Measurements from ENCODE around the gene LAGE3.
"Not testable (repeated sequence)": the region's sequence is repeated elsewhere in the genome, so short reads cannot be mapped to it uniquely, and the experiment has no call there.

LAGE3 gene

GRCh38 chrX:154501423-154501822 is 22.3 kb upstream of the LAGE3 start:
- not testable (repeated sequence) for DNase-seq

DNA sequence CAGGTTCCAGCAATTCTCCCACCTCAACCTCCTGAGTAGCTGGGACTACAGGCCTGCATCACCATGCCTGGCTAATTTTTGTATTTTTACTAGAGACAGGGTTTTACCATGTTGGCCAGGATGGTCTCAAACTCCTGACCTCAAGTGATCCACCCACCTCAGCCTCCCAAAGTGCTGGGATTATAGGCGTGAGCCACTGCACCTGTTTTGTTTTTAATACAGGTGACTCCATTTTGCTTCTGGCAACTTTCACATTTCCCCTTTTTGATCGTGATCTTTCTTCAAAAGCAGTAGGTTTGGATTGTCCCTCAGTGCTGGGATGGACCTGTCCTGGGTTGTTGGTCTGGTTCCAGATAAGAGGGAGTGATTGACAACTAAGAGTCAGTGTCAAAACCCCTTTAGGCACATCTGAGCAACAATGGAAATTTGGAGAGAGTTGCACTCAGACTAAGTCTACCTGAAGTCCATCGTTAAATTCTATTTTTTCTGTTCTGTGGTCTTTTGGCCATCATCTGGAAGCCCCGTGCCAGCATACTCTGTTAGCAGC is 17.6 kb upstream of the LAGE3 start:
- DNase-seq: not testable (repeated sequence)

DNA sequence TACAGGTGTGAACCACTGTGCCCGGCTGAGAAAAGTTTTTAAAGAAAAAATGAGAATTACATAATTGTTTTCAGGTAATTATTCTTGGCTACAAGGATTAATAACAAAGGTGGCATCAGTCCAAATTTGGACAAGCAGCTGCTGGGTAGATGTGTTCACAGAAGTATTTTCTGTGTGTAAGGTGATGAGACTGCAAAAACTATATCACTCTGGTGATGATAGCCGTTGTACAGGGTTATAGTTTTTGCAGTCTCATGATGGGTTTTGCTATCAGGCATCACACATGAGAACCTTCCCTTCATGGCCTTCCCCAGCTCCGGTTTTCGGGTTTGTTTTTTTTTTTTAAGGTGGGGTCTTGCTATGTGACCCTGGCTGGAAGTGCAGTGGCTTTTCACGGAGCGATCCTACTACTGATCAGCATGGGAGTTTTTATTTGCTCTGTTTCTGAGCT is 16.4 kb upstream of the LAGE3 start:
- no peak for DNase-seq

DNA sequence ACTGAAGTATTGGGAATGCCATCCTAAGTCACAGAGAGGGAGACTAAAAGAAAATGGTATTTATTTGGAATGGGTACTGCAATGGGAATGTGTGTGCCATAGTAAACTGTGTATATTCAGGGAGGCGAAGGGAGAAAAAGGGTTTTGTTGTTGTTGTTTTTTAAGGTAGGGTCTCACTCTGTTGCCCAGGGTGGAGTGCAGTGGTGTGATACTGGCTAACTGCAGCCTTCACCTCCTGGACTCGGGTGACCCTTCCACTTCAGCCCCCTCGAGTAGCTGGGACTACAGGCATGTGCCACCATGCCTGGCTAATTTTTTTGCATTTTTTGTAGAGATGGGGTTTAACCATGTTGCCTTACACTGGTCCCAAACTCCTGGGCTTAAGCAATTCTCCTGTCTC is 15.6 kb upstream of the LAGE3 start:
- DNase-seq: no peak

- DNase-seq: peak; percentile 89
Observed at GRCh38 chrX:154490414-154491083, 11.5 kb upstream of the LAGE3 start, which contains the start of gene SLC10A3. Gene SLC10A3 (minus strand): TSS chrX:154490629. CDS start chrX:154488940, 1,689 bp downstream.

- DNase-seq: peak; percentile 30
Observed at GRCh38 chrX:154490021-154490413, 10.9 kb upstream of the LAGE3 start.

- no peak for DNase-seq
Observed at GRCh38 chrX:154489182-154489581, 10.1 kb upstream of the LAGE3 start.

DNA sequence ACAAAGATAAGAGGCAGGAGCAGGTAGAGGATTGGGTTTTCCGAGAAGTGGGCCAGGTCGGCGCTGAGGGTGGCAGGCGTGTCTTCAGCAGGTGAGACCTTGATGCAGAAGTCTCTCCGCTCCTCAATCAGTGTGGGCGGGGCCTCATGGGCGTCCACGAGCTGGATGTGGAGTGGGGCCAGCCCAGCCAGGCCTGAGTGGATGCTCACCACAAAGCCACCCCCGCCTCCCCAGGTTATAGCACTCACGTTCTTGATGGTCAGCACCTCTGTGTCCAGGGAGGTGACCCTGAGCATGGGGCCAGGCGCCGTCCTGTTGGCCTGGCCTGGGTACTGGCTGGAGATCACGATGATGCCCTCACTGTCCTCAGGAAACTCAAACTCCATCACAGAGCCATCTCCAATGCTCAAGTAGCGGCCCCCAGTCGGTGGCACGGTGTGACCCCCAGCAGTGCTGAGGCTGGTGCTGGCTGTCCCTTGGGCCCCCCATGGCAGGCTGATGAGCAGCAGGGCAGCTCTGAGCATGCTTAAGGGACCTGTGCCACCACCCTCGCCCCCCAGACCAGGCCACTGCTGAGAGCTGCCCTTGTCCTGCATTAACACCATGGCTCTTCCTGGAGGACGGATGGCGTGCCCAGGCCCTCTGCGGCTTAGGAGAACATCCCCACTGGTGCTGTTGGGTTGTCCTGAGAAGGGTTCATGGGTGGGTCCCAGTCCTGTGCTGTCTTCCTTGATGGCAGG is 9.4 kb upstream of the LAGE3 start:
- no peak for DNase-seq

- DNase-seq: no peak
Observed at GRCh38 chrX:154487518-154488290, 8.6 kb upstream of the LAGE3 start.

- peak; percentile 70 for DNase-seq
Observed at GRCh38 chrX:154486396-154487207, 7.5 kb upstream of the LAGE3 start, which contains the start of gene UBL4A. Gene UBL4A (minus strand): TSS chrX:154486615. CDS start chrX:154486584, 31 bp downstream.

DNA sequence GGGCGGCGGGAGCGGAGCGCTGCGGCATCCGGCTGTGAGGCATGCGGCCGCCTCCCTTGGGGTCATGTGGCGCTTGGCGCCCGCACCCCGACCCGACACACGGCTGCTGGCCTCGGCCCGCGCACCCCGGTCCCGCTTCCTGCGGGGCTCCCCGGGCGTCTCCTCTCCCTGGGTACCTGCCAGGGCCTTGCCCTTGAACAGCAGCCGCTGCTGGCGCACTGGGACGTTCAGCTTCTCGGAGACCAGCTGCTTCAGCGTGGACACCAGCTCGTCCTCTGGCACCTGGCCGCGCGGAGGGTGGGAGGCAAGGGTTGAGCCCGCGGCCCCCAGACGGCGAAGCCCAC is 6.9 kb upstream of the LAGE3 start:
- DNase-seq: no peak

DNA sequence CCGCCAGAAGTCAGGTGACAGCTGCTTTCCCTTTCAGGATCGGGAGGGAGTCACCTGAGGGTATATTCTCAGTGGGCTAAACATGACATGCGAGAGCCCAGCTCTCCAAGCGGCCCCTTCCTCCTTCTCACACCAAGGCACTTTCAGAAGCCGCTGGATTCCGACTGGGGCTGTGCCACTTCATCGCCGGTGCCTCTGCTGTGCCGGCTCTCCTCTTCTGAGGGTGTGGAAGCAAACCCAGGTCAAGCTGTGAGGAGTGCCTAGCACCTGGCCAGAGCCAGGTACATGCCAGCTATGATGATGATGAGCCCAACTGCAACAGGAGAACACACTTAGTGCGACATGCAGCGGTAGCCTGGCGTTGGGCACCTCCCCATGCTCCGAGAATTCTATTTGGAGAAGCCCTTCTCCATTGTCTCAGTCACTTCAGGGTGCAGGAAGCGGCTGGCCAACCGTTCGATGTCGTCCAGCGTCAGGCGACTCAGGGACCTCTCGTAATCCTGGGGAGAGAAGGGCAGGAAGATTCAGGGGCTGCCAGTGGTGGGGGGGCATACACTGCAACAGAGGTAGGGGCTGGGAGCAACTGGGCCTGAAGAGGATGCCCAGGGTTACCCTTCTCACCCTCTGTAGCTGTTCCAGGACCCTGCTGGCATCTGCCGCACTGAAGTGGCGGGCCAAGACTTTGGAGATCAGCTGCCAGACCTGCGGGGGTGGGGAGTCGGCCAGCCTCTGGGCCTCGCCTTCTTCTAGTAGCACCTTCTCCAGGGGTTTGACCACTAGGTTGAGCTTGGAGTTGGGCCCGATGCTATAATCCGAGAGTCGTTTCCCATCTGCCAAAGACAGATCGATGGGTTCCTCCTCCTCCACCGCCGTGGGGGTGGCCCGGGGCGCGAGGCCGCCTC is 6.3 kb upstream of the LAGE3 start:
- no peak for DNase-seq

DNA sequence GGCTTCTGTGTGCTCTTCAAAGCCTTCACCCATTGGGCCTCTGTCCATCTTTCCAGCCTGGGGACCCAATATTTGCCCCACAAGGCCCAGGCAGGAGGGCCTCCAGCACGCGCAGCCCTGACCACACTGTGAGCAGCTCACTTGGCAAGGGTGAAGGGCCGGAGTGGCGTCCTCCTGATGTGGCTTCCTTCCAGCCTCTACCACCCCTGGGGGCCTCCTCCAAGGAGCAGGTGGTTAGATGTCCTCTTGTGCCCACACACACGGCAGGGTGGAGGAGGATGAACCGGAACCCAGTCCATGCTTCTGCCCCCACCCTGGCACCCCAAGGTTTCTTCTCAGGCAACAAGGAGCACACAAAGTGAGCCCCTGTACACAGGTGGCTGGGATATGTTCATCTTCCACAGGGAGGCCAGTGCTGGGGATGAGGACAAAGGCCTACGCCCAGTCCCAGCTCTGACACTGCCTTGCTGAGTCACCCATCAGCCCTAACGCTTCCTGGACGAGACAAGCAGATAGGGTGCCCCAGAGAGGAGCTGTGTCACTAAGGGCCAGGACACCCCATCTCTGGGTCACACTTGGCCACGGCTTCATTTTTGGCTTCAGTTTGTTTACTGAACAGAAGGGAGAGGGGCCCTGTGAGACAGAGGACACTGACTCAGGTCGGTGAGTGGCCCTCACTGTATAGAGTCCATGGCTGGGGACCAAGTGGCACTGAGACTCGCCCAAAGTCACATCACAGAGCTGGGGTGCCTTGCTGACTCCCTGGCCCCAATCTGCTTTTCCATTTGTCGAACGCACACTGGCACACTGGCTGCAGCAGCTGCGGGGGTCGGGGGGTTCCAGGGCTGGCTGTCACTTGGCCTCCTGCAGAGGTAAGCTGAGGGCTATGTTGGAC is 5.4 kb upstream of the LAGE3 start:
- no peak for DNase-seq

DNA sequence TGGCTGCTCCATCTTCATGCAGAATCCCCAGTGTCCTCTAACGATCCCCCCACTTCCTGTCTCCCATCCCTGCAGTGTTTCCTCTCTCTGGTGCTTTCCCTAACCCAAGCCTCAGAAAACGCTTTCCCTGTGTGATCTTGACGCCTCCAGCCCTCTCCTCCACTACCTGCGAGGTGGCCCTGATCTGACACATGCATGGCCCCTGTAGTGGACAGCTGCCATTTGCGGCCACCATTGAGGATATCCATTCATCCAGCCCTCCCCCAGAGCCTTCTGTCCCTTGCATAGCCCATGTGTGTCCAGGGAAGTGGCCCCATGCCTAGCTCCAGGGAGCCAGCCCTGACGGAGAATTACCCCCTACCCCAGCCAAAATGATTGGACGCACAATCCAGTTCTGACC is 4.2 kb upstream of the LAGE3 start:
- no peak for DNase-seq

GRCh38 chrX:154482786-154483185 is 3.7 kb upstream of the LAGE3 start:
- DNase-seq: no peak

DNA sequence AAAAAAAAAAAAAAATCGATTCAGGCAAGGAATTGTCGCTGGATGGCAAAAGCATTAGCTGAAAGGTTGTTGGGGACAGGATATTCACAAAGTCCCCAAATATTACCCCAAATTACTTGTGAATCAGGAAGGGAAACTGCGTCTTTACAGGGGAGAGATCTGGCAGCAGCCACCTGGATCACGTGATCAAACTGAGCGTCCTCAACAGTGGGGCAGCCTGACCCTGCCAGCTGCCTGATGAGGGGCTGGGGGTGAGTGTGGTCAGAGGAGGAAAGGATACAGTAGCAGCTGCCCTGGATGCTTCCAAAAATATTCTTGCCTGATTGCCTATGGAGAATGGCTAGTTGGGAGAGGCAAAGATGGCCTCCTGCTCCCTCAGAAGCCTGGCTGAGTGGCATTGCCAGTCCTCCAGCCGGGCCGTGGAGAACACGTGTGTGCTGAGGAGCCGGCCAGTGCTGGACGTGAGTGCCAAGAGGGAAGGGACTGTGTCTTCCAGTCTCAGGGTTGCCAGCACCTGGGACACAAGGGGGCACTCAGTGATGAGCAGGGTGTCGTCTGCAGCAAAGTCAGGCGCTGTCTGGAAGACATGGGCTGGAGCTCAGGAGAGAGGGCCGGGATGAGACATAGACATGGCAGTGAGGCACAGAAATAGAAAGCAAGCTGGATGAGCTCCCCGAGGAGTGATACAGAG is 3.0 kb upstream of the LAGE3 start:
- DNase-seq: no peak

GRCh38 chrX:154481195-154481594 is 2.1 kb upstream of the LAGE3 start:
- DNase-seq: no peak

DNA sequence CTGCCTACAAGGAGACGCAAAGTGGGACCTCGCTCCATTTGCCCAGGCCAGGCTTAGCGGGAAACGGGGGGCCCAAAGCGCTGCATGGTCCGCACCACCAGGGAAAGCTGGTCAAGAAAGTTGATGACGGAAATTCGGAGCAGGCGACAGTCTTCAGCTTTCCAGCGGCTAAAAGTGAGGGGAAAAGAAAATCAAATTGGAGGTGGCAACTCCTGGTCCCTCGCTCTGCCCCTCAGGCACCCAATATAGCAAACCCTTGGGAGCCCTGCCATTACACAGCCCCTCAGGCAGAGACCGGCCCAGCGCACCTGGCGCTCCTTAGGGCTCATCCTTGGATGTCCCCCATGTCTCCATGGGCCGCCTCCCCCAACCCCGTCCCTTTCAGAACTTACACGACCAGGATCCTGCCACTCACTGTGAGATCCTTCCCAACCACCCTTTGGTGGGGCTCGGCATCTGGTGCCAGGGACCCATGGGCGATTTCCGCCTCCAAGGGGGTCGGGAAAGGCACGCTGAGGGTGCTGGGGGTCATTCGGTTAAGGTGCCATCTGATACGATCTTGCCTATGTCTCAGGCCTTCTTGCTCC is 1.1 kb downstream of the LAGE3 start:
- no peak for DNase-seq

DNA sequence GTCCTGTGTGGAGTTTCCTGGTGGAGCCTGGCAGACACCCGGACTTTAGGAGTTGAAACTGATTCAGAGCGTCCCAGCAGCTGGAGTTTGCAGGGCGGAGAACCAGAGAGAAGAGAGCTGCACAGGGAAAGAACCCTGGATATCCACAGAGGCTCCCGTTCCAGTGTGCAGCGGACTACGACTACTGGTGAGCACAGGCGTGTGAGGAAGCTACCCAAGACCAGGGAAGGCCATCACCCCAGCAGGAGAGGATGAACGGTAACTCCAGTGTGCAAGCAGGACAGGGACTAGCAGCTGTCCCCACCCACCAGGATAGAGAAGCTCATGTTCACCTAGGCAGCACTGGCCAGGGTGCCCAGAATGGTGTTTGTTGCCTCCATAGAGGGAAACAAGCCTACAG is 2.3 kb downstream of the LAGE3 start:
- DNase-seq: no peak

Measured in NCI-H226 (cell line).